ENCODE measurements around the gene ZC3H10. TPM values are rescaled to one million over a fixed set of nuclear protein-coding genes. Genes with fewer than 3 reads are reported as not detected.

Gene ZC3H10
- total RNA-seq, 1 experiment from 2014 or later: 3.5 TPM

GRCh38 chr12:56079723-56080555 lies 38.1 kb upstream of the ZC3H10 start, which contains the start of gene ERBB3:
TSS of gene ERBB3 (plus strand) at chr12:56080165. CDS start at chr12:56080301, 136 bp downstream.
- no peak for TF ChIP-seq CTCF (IDR thresholded peaks at IDR 0.05; ENCODE audit: insufficient read depth in 1 of 2, low read depth in 1 of 2, low read length in 1 of 2, severe bottlenecking in 1 of 2, unreplicated experiment in 1 of 2)
- H3K9me3 ChIP-seq: no peaks in the 10 kb centered on the region
- H3K4me3 ChIP-seq (ENCODE audit: low read depth, low read length): peak within 1 kb of the TSS; percentile 74
- Mint-ChIP-seq H3K9me3 (ENCODE audit: unreplicated experiment) (no peaks in the 10 kb centered on the region), H3K36me3 (ENCODE audit: insufficient read depth, unreplicated experiment) (peaks cover 53% of the 10 kb centered on the region), H3K27ac (ENCODE audit: unreplicated experiment) (peak within 1 kb of the TSS; percentile 92), H3K4me1 (ENCODE audit: low read depth, unreplicated experiment) (peaks cover 10% of the 10 kb centered on the region), H3K27me3 (ENCODE audit: insufficient read depth, unreplicated experiment) (no peaks in the 10 kb centered on the region), H3K4me3 (ENCODE audit: unreplicated experiment) (peak within 1 kb of the TSS; percentile 89)
- BruUV-seq (replicated peaks): no TSS peak
- ChIA-PET POLR2A (interaction anchor here (0.6 to 4.1 kb wide), 3 partner anchors 18 to 106 kb away, joined by 4 to 48 read pairs (median 14); partner anchors contain the start of genes PA2G4 and RAB5B), CTCF (interaction anchor here (0.6 to 3.2 kb wide), 7 partner anchors 10 to 1746 kb away, joined by 3 to 22 read pairs (median 4); partner anchors contain the start of genes PA2G4 and SUOX)
- intact Hi-C loops (cut with micrococcal nuclease; ENCODE audit: unreplicated experiment): loop anchor here (1.0 kb wide), 3 partner anchors 24 to 38 kb away; partner anchors contain the start of genes PA2G4 and ZC3H10
- H3K36me3 ChIP-seq (ENCODE audit: control insufficient read depth, insufficient read depth, low read length): peaks cover 11% of the 10 kb centered on the region
- H3K27me3 ChIP-seq (replicated peaks; ENCODE audit: control insufficient read depth, insufficient read depth, low read length): no peaks in the 10 kb centered on the region
- peak; percentile 92 for DNase-seq
- peaks cover 24% of the 10 kb centered on the region for H3K4me1 ChIP-seq

DNA sequence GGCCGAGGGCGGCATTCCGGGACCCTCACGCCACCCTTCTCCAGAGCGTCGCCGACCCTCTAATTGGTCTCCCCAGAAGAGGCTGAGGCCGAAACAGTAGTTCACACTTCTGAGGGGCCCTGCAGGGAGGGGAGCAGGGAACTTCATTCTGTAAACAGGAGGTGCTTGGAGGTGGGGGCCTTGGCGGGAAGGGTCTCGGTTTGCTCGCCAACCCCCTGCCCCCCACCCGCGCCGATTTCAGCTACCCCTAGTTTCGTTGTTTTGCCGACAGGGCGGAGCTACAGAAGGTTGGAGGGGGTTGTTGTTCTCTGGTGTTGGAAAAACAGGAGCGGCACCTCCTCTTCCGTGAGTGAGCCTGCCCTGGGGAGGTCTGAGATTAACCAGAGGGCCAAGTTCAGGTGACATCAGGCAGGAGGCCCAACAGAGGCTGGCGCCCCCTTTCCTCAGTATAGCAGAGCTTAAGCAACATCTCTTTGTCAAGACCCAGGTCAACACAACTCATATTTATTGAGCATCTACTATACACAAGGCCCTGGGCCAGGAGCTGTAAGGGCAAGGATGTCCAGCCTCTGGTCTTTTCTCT lies 37.4 kb upstream of the ZC3H10 start:
- ChIA-PET POLR2A (interaction anchor here (1.3 to 4.1 kb wide), 2 partner anchors 23 to 25 kb away, joined by 3 to 48 read pairs; partner anchors contain the start of gene PA2G4), CTCF (interaction anchor here (0.6 to 3.2 kb wide), 5 partner anchors 8 to 1745 kb away, joined by 3 to 12 read pairs (median 4); partner anchors contain the start of genes BLOC1S1 and PA2G4)
- H3K36me3 ChIP-seq (ENCODE audit: control insufficient read depth, insufficient read depth, low read length): peaks cover 13% of the 10 kb centered on the region
- Mint-ChIP-seq H3K36me3 (ENCODE audit: insufficient read depth, unreplicated experiment) (peaks cover 59% of the 10 kb centered on the region), H3K27ac (ENCODE audit: unreplicated experiment) (peak overlapping the region; percentile 92), H3K4me3 (ENCODE audit: unreplicated experiment) (peak overlapping the region; percentile 89), H3K27me3 (ENCODE audit: insufficient read depth, unreplicated experiment) (no peaks in the 10 kb centered on the region), H3K9me3 (ENCODE audit: unreplicated experiment) (no peaks in the 10 kb centered on the region), H3K4me1 (ENCODE audit: low read depth, unreplicated experiment) (peaks cover 14% of the 10 kb centered on the region)
- no peaks in the 10 kb centered on the region for H3K9me3 ChIP-seq
- peak; percentile 59 to 73 for DNase-seq
- intact Hi-C loops (cut with micrococcal nuclease; ENCODE audit: unreplicated experiment): no loop called here
- H3K4me3 ChIP-seq (ENCODE audit: low read depth, low read length): peak overlapping the region; percentile 74
- no peak for TF ChIP-seq CTCF (IDR thresholded peaks at IDR 0.05; ENCODE audit: insufficient read depth in 1 of 2, low read depth in 1 of 2, low read length in 1 of 2, severe bottlenecking in 1 of 2, unreplicated experiment in 1 of 2)
- BruUV-seq (replicated peaks): TSS peak; percentile 44
- peaks cover 24% of the 10 kb centered on the region for H3K4me1 ChIP-seq
- H3K27me3 ChIP-seq (replicated peaks; ENCODE audit: control insufficient read depth, insufficient read depth, low read length): no peaks in the 10 kb centered on the region
